PFSK-1 (cell line): ENCODE results near the gene NOTCH2.

Experiments
- FOXP2 ChIP-seq: optimal IDR thresholded peaks from 2 replicates; pipeline ENCODE3; 2011; ENCODE audit warnings: borderline replicate concordance, control low read depth, inconsistent platforms; ENCODE audit not compliant: insufficient read depth; ENCODE audit errors: extremely low read length, extremely low read depth
- POLR2AphosphoS5 ChIP-seq: IDR thresholded peaks from 2 replicates; pipeline ENCODE4 v1.6.1; 2012; ENCODE audit warnings: low read depth, mild to moderate bottlenecking, control low read depth, low read length, moderate library complexity
- SIN3A ChIP-seq: IDR thresholded peaks from 2 replicates; pipeline ENCODE4 v1.6.1; 2012; ENCODE audit warnings: mild to moderate bottlenecking, low read length, moderate library complexity, borderline replicate concordance; ENCODE audit not compliant: insufficient read depth
- TAF1 ChIP-seq: IDR thresholded peaks from 2 replicates; pipeline ENCODE4 v1.6.1; 2012; ENCODE audit warnings: low read length, control low read depth, borderline replicate concordance; ENCODE audit not compliant: insufficient read depth
- TF ChIP-seq, protein P1 (sequence below), 2 experiments: IDR thresholded peaks; 2 replicates each; pipeline versions ENCODE4 v1.6.1 to v1.8.0; 2011 to 2012; ENCODE audit warnings: low read depth in 2 of 2, low read length in 2 of 2, control low read depth in 1 of 2, inconsistent platforms in 1 of 2, mild to moderate bottlenecking in 1 of 2, moderate library complexity in 1 of 2; ENCODE audit not compliant: insufficient read depth in 1 of 2

NOTCH2 gene

DNA sequence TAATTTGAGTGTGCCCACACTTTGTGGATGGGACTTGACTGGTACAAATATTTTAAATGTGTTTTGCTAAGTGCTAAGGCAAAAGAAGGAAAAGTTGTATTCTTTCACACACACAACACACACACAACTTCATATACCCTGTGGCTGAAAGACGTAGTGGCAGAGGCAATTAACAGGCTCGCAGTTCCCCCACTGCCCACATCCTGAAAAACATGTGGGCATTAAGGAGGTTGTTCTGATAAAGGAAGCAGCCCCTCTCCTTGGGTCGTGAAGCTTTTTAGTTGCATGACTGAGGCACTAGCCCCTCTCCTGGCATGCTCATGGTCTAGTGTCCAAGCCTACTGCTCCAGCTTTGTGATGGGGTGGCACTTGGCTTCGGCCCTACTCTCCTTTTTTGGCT, 158.8 kb downstream of the NOTCH2 start:
- TF ChIP-seq TAF1 (no peak), SIN3A (no peak)
- TF ChIP-seq, protein P1, sequence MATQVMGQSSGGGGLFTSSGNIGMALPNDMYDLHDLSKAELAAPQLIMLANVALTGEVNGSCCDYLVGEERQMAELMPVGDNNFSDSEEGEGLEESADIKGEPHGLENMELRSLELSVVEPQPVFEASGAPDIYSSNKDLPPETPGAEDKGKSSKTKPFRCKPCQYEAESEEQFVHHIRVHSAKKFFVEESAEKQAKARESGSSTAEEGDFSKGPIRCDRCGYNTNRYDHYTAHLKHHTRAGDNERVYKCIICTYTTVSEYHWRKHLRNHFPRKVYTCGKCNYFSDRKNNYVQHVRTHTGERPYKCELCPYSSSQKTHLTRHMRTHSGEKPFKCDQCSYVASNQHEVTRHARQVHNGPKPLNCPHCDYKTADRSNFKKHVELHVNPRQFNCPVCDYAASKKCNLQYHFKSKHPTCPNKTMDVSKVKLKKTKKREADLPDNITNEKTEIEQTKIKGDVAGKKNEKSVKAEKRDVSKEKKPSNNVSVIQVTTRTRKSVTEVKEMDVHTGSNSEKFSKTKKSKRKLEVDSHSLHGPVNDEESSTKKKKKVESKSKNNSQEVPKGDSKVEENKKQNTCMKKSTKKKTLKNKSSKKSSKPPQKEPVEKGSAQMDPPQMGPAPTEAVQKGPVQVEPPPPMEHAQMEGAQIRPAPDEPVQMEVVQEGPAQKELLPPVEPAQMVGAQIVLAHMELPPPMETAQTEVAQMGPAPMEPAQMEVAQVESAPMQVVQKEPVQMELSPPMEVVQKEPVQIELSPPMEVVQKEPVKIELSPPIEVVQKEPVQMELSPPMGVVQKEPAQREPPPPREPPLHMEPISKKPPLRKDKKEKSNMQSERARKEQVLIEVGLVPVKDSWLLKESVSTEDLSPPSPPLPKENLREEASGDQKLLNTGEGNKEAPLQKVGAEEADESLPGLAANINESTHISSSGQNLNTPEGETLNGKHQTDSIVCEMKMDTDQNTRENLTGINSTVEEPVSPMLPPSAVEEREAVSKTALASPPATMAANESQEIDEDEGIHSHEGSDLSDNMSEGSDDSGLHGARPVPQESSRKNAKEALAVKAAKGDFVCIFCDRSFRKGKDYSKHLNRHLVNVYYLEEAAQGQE (IDR thresholded peaks at IDR 0.05; ENCODE audit: insufficient read depth in 1 of 2, low read depth in 2 of 2, low read length in 2 of 2), result no peak

DNA sequence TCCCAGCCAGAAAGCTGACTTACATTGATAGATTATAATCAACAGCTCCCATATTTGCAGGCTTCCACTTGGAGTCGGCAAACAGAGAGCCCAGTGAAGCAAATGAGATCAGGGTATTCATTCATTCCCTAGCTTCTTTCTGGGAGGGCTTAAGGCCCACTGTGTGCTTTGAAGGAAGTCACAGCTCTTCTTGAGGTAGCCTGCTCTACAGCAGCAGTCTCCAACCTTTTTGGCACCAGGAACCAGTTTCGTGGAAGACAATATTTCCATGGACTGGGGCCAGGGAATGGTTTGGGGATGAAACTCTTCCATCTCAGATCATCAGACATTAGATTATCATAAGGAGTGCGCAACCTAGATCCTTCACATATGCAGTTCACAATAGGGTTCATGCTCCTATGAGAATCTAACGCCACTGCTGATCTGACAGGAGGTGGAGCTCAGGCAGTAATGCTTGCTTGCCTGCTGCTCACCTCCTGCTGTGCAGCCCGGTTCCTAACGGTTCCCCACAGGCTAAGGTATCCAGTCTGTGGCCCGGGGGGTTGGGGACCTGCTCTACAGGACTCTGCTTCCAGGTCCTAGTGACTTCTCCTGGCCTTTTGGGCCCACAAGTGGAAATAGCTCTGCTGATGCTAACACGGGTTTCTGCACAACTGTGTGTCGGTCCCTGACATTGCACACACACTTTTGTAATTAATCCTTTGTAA, 159.4 kb downstream of the NOTCH2 start:
- no peak for TF ChIP-seq POLR2AphosphoS5
- no peak for TF ChIP-seq SIN3A
- TF ChIP-seq TAF1, result no peak
- no peak for TF ChIP-seq FOXP2
- TF ChIP-seq, protein P1 (IDR thresholded peaks at IDR 0.05; ENCODE audit: insufficient read depth in 1 of 2, low read depth in 2 of 2, low read length in 2 of 2), result no peak

DNA sequence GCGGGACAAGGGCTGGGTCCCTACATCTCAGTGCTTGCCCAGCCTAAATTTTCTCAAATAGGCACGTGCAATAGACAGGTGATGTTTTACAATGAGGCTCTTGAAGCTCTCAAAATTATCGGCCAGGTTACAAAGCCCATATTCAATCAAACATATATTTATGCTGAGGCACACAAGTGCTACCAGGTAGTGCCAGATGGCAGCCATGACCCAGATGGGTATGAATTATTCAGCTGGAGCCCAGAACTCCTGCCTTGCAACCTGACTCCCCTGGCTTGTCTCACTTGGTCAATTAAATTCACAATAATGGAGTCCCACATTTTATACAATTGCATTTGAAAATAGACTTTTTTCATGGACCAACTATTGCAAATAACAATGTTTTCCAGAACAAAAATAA, 160.8 kb downstream of the NOTCH2 start:
- no peak for TF ChIP-seq TAF1
- TF ChIP-seq, protein P1 (IDR thresholded peaks at IDR 0.05; ENCODE audit: insufficient read depth in 1 of 2, low read depth in 2 of 2, low read length in 2 of 2), result no peak
- no peak for TF ChIP-seq SIN3A
- TF ChIP-seq FOXP2, result no peak
- no peak for TF ChIP-seq POLR2AphosphoS5

DNA sequence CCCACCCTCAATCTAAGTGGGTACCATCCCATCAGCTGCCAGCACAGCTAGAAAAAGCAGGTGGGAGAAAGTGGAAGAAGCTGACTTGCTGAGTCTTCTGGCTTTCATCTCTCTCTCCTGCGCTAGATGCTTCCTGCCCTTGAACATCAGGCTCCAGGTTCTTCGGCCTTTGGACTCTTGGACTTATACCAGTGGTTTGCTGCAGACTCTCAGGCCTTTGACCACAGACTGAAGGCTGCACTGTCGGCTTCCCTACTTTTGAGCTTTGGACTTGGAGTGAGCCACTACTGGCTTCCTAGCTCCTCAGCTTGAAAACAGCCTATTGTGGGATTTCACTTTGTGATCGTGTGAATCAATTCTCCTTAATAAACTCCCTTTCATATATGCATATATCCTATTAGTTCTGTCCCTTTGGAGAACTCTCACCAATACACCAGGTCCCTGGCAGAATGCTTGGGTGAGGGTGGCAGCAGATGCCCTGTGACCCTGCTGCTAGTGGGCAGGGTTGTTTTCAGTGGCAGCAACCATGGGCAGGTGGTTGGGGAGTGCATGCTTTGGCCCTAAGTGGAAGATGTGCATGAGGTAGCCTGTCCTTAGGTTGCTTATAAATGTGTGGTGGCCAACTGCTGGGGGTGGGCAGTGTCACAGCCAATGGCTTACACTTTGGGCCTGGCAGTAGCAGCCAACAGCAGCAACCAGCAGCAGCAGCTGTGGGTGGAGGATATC, 162.4 kb downstream of the NOTCH2 start:
- TF ChIP-seq, protein P1 (IDR thresholded peaks at IDR 0.05; ENCODE audit: insufficient read depth in 1 of 2, low read depth in 2 of 2, low read length in 2 of 2), result no peak
- TF ChIP-seq SIN3A (no peak), FOXP2 (no peak), POLR2AphosphoS5 (no peak), TAF1 (no peak)
